HepG2 (cell line): ENCODE measurements around the gene IQCK. TPM values are rescaled to one million over a fixed set of nuclear protein-coding genes. Genes with fewer than 3 reads are reported as not detected.

Experiments
- CENPBD1 ChIP-seq: sonication (generic); formaldehyde crosslinking; IDR thresholded peaks from 2 replicates; pipeline ENCODE4 v1.8.0; 2022; ENCODE audit warnings: missing genetic modification reagents, low read depth, mild to moderate bottlenecking, borderline replicate concordance
- DMAP1 ChIP-seq: IDR thresholded peaks from 2 replicates; pipeline ENCODE4 v1.6.1; 2016
- JDP2 ChIP-seq: sonication (generic); formaldehyde crosslinking; IDR thresholded peaks from 2 replicates; pipeline ENCODE4 v1.8.1; 2022; ENCODE audit warnings: missing genetic modification reagents, borderline replicate concordance
- PTBP1 ChIP-seq: fragments of 200-400 bp; formaldehyde crosslinking; IDR thresholded peaks from 2 replicates; pipeline ENCODE4 v1.6.1; 2018; ENCODE audit warnings: low read length, low read depth; ENCODE audit not compliant: poor library complexity, severe bottlenecking
- RFX3 ChIP-seq: IDR thresholded peaks from 2 replicates; pipeline ENCODE4 v1.6.1; 2016; ENCODE audit warnings: missing biosample characterization, missing genetic modification reagents
- ZBTB20 ChIP-seq: sonication (generic); formaldehyde crosslinking; IDR thresholded peaks from 2 replicates; pipeline ENCODE4 v1.8.1; 2023; ENCODE audit warnings: missing genetic modification reagents, low read depth, mild to moderate bottlenecking, borderline replicate concordance
- ZNF503 ChIP-seq: sonication (generic); formaldehyde crosslinking; IDR thresholded peaks from 2 replicates; pipeline ENCODE4 v1.4.0; 2020; ENCODE audit warnings: missing genetic modification reagents
- ZNF691 ChIP-seq: sonication (generic); formaldehyde crosslinking; IDR thresholded peaks from 2 replicates; pipeline ENCODE4 v1.4.0; 2020; ENCODE audit warnings: missing genetic modification reagents, low read depth, mild to moderate bottlenecking, borderline replicate concordance
- ZNF703 ChIP-seq: sonication (generic); formaldehyde crosslinking; IDR thresholded peaks from 2 replicates; pipeline ENCODE4 v1.5.1; 2020; ENCODE audit warnings: missing genetic modification reagents, mild to moderate bottlenecking, moderate library complexity, borderline replicate concordance
- ZNF788 ChIP-seq: sonication (generic); formaldehyde crosslinking; IDR thresholded peaks from 2 replicates; pipeline ENCODE4 v1.5.0; 2020; ENCODE audit warnings: mild to moderate bottlenecking, missing genetic modification reagents, borderline replicate concordance
- ZNF792 ChIP-seq: IDR thresholded peaks from 2 replicates; pipeline ENCODE4 v1.6.1; 2016
- ZUFSP ChIP-seq: sonication (generic); formaldehyde crosslinking; IDR thresholded peaks from 2 replicates; pipeline ENCODE4 v1.9.0; 2021; ENCODE audit warnings: missing genetic modification reagents, mild to moderate bottlenecking, borderline replicate concordance
- polyA plus RNA-seq, 8 experiments: library from polyadenylated mRNA; depleted of rRNA in 3 of 8; stranded (reverse) in 7 of 8; unstranded in 1 of 8; fragments of >200 nt; fragmentation: Illumina TruSeq in 4 of 8; extraction: Trizol in 4 of 8; gene quantifications; 2 replicates each; pipeline versions ENCODE4 v1.2.1 to v1.2.3, GENCODE V29; 2011 to 2016; ENCODE audit warnings: low read depth in 4 of 8, missing spikeins in 1 of 8, mixed read lengths in 1 of 8; ENCODE audit not compliant: insufficient read depth in 1 of 8
- total RNA-seq, 5 experiments: library from RNA; depleted of rRNA; stranded (reverse); fragments of >200 nt; fragmentation: Illumina TruSeq; extraction: Trizol; gene quantifications; 2 replicates each; pipeline ENCODE4 v1.2.3, GENCODE V29; 2016; ENCODE audit warnings: low read depth in 1 of 5
- TF ChIP-seq, protein P1 (sequence below): IDR thresholded peaks from 2 replicates; pipeline ENCODE4 v1.6.1; 2018; ENCODE audit warnings: missing genetic modification reagents, mild to moderate bottlenecking, missing compliant biosample characterization
- TF ChIP-seq, protein P2 (sequence below): sonication (generic); formaldehyde crosslinking; IDR thresholded peaks from 2 replicates; pipeline ENCODE4 v1.5.1; 2020; ENCODE audit warnings: mild to moderate bottlenecking, missing genetic modification reagents, borderline replicate concordance

Gene IQCK
- total and polyA plus RNA-seq, 2 of the 13 experiments (the other 11 are each of a cell fraction or from before 2014, with no cell fraction given) = 5.1 to 7.3 TPM

- TF ChIP-seq ZNF503 (no peak), ZBTB20 (CRISPR knock-in tag) (peak; percentile 88), ZNF792 (peak; percentile 67; the same call in 1 of the 2 replicates), RFX3 (no peak; the same call in 1 of the 2 replicates), ZNF703 (CRISPR knock-in tag) (no peak), ZNF691 (CRISPR knock-in tag) (no peak), DMAP1 (0 out of 2 replicates have a peak, but pooled peaks have one; percentile 23), ZNF788 (CRISPR knock-in tag) (no peak; the same call in 1 of the 2 replicates), PTBP1 (no peak), CENPBD1 (no peak), JDP2 (CRISPR knock-in tag) (no peak), ZUFSP (CRISPR knock-in tag) (no peak)
- TF ChIP-seq, protein P1, sequence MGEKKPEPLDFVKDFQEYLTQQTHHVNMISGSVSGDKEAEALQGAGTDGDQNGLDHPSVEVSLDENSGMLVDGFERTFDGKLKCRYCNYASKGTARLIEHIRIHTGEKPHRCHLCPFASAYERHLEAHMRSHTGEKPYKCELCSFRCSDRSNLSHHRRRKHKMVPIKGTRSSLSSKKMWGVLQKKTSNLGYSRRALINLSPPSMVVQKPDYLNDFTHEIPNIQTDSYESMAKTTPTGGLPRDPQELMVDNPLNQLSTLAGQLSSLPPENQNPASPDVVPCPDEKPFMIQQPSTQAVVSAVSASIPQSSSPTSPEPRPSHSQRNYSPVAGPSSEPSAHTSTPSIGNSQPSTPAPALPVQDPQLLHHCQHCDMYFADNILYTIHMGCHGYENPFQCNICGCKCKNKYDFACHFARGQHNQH (CRISPR knock-in tag) = peak; percentile 74; the same call in 1 of the 2 replicates
- TF ChIP-seq, protein P2, sequence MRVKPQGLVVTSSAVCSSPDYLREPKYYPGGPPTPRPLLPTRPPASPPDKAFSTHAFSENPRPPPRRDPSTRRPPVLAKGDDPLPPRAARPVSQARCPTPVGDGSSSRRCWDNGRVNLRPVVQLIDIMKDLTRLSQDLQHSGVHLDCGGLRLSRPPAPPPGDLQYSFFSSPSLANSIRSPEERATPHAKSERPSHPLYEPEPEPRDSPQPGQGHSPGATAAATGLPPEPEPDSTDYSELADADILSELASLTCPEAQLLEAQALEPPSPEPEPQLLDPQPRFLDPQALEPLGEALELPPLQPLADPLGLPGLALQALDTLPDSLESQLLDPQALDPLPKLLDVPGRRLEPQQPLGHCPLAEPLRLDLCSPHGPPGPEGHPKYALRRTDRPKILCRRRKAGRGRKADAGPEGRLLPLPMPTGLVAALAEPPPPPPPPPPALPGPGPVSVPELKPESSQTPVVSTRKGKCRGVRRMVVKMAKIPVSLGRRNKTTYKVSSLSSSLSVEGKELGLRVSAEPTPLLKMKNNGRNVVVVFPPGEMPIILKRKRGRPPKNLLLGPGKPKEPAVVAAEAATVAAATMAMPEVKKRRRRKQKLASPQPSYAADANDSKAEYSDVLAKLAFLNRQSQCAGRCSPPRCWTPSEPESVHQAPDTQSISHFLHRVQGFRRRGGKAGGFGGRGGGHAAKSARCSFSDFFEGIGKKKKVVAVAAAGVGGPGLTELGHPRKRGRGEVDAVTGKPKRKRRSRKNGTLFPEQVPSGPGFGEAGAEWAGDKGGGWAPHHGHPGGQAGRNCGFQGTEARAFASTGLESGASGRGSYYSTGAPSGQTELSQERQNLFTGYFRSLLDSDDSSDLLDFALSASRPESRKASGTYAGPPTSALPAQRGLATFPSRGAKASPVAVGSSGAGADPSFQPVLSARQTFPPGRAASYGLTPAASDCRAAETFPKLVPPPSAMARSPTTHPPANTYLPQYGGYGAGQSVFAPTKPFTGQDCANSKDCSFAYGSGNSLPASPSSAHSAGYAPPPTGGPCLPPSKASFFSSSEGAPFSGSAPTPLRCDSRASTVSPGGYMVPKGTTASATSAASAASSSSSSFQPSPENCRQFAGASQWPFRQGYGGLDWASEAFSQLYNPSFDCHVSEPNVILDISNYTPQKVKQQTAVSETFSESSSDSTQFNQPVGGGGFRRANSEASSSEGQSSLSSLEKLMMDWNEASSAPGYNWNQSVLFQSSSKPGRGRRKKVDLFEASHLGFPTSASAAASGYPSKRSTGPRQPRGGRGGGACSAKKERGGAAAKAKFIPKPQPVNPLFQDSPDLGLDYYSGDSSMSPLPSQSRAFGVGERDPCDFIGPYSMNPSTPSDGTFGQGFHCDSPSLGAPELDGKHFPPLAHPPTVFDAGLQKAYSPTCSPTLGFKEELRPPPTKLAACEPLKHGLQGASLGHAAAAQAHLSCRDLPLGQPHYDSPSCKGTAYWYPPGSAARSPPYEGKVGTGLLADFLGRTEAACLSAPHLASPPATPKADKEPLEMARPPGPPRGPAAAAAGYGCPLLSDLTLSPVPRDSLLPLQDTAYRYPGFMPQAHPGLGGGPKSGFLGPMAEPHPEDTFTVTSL (CRISPR knock-in tag) = no peak
These were observed 168.2 kb downstream of the IQCK start (continued) for GRCh38 chr16:19886073-19886941.
